CD4-positive, CD25-positive, alpha-beta regulatory T cell (primary cell): ENCODE measurements around the gene SLC22A2. TPM values are rescaled to one million over a fixed set of nuclear protein-coding genes. Genes with fewer than 3 reads are reported as not detected.

Experiments
- ATAC-seq, 2 donors: fragments of 150-1000 bp; cut with Tn5 transposase; one replicate each; pipeline ENCODE4 v1.10.0; 2021; ENCODE audit warnings: low read depth in 2 of 2, moderate number of reproducible peaks in 2 of 2, moderate library complexity in 1 of 2
- DNase-seq, 3 donors: peaks; one replicate each; pipeline versions ENCODE4 v3.0.0 to v3.0.0-alpha.2; 2012 to 2022; ENCODE audit warnings: mixed read lengths in 1 of 3
- H3K27ac ChIP-seq: one replicate; pipeline ENCODE4 v1.7.0; 2013; ENCODE audit warnings: mild to moderate bottlenecking, low read length; ENCODE audit not compliant: insufficient read depth, poor library complexity, severe bottlenecking
- H3K27me3 ChIP-seq: one replicate; pipeline ENCODE4 v1.7.0; 2013; ENCODE audit warnings: low read length; ENCODE audit not compliant: control insufficient read depth, insufficient read depth
- H3K36me3 ChIP-seq: one replicate; pipeline ENCODE4 v1.7.0; 2013; ENCODE audit warnings: mild to moderate bottlenecking, low read length, moderate library complexity; ENCODE audit not compliant: control insufficient read depth, insufficient read depth
- H3K4me1 ChIP-seq: 2 replicates; pipeline ENCODE4 v1.7.0; 2013; ENCODE audit warnings: mild to moderate bottlenecking, low read length; ENCODE audit not compliant: insufficient read depth, control insufficient read depth, poor library complexity, severe bottlenecking
- H3K4me3 ChIP-seq: one replicate; pipeline ENCODE4 v1.7.0; 2013; ENCODE audit warnings: low read depth, mild to moderate bottlenecking, low read length, moderate library complexity
- H3K9me3 ChIP-seq, 2 experiments: 1 replicate in 1 of 2; 2 replicates in 1 of 2; pipeline ENCODE4 v1.7.0; 2013; ENCODE audit warnings: low read length in 2 of 2, mild to moderate bottlenecking in 1 of 2, moderate library complexity in 1 of 2; ENCODE audit not compliant: control insufficient read depth in 2 of 2
- H3K27ac Mint-ChIP-seq, 3 donors: one replicate each; pipeline ENCODE4 v1.8.0; 2020 to 2022; ENCODE audit warnings: mild to moderate bottlenecking in 3 of 3, mixed read lengths in 3 of 3, moderate library complexity in 2 of 3
- H3K27me3 Mint-ChIP-seq: one replicate; pipeline ENCODE4 v1.8.0; 2022; ENCODE audit warnings: mild to moderate bottlenecking, mixed read lengths
- H3K36me3 Mint-ChIP-seq: one replicate; pipeline ENCODE4 v1.8.0; 2020; ENCODE audit warnings: mixed read lengths
- H3K4me1 Mint-ChIP-seq, 4 donors: one replicate each; pipeline ENCODE4 v1.8.0; 2020 to 2022; ENCODE audit warnings: mixed read lengths in 4 of 4, mild to moderate bottlenecking in 1 of 4
- H3K4me3 Mint-ChIP-seq, 4 donors: one replicate each; pipeline ENCODE4 v1.8.0; 2020 to 2022; ENCODE audit warnings: mild to moderate bottlenecking in 4 of 4, mixed read lengths in 4 of 4, moderate library complexity in 3 of 4
- H3K9me3 Mint-ChIP-seq, 7 donors: one replicate each; pipeline ENCODE4 v1.8.0; 2020 to 2022; ENCODE audit warnings: mixed read lengths in 7 of 7, mild to moderate bottlenecking in 3 of 7, moderate library complexity in 2 of 7
- polyA plus RNA-seq, 4 donors: library from polyadenylated mRNA; unstranded; fragments of 300-500 nt; fragmentation: Illumina TruSeq; gene quantifications; one replicate each; pipeline ENCODE4 v1.2.3, GENCODE V29; 2021
- total RNA-seq: library from RNA; stranded (reverse); gene quantifications from one replicate; pipeline ENCODE4 v1.2.3, GENCODE V29; 2022

The SLC22A2 gene
- total and polyA plus RNA-seq, 5 donors from 2014 or later: not detected

GRCh38 chr6:160272707-160273106, 14.1 kb upstream of the SLC22A2 start:
- no peak for DNase-seq
- peaks cover 17% of the 10 kb centered on the region for H3K27me3 Mint-ChIP-seq
- no peak overlapping the region for H3K4me3 Mint-ChIP-seq
- Histone ChIP-seq H3K27me3 (no peaks in the 10 kb centered on the region), H3K4me3 (no peak overlapping the region), H3K36me3 (no peaks in the 10 kb centered on the region), H3K9me3 (no peaks in the 10 kb centered on the region), H3K4me1 (no peaks in the 10 kb centered on the region), H3K27ac (no peak overlapping the region)
- peaks cover 0 to 2% (median 0%) of the 10 kb centered on the region in 7 donors for H3K9me3 Mint-ChIP-seq
- H3K36me3 Mint-ChIP-seq: no peaks in the 10 kb centered on the region
- no peak for ATAC-seq
- H3K4me1 Mint-ChIP-seq: no peaks in the 10 kb centered on the region
- no peak overlapping the region for H3K27ac Mint-ChIP-seq

DNA sequence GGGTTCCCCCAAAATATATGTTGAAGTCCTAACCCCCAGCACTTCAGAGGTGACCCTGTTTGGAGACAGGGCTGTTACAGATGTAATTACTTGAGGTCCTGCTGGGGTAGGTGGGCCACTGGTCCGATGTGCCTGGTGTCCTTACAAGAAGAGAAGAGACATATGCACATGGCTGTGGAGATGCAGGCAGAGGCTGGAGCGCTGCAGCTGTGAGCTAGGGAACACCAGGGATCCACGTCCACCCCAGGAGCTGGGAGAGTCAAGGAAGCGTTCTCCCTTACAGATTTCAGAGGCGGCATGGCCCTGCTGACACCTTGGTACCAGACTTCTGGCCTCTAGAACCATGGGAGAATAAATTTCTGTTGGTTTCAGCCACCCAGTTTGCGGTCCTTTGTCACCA, 11.7 kb upstream of the SLC22A2 start:
- Histone ChIP-seq H3K27ac (no peak overlapping the region), H3K36me3 (no peaks in the 10 kb centered on the region), H3K4me3 (no peak overlapping the region), H3K9me3 (no peaks in the 10 kb centered on the region), H3K4me1 (no peaks in the 10 kb centered on the region), H3K27me3 (no peaks in the 10 kb centered on the region)
- DNase-seq: no peak
- peaks cover 0 to 2% (median 0%) of the 10 kb centered on the region in 7 donors for H3K9me3 Mint-ChIP-seq
- no peak overlapping the region for H3K27ac Mint-ChIP-seq
- H3K36me3 Mint-ChIP-seq: no peaks in the 10 kb centered on the region
- H3K4me3 Mint-ChIP-seq: no peak overlapping the region
- H3K4me1 Mint-ChIP-seq: peaks cover 0 to 9% (median 4%) of the 10 kb centered on the region in 4 donors
- no peak for ATAC-seq
- H3K27me3 Mint-ChIP-seq: peaks cover 15% of the 10 kb centered on the region

DNA sequence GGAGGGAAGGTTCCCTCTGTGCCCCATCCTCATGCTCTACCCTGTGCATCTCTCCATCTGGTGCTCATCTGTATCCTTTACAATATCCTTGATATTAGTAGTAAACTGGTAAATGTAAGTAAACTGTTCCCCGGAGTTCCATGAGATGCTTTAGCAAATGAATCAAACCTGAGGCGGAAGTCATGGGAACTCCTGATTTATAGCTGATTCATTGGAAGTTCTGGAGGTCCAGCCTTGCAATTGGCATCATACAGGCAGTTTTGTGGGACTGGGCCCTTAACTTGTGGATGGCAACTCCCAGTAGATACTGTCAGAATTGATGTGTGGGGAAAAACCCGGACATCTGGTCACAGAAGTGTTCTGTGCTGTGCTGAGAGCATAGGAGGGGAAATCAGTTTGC, 11.2 kb upstream of the SLC22A2 start:
- peaks cover 15% of the 10 kb centered on the region for H3K27me3 Mint-ChIP-seq
- no peak overlapping the region for H3K27ac Mint-ChIP-seq
- H3K27ac ChIP-seq: no peak overlapping the region
- no peaks in the 10 kb centered on the region for H3K27me3 ChIP-seq
- no peaks in the 10 kb centered on the region for H3K36me3 ChIP-seq
- no peak overlapping the region for H3K4me3 ChIP-seq
- no peak for DNase-seq
- H3K4me1 Mint-ChIP-seq: peaks cover 0 to 9% (median 4%) of the 10 kb centered on the region in 4 donors
- H3K36me3 Mint-ChIP-seq: no peaks in the 10 kb centered on the region
- H3K9me3 Mint-ChIP-seq: peaks cover 0 to 2% (median 0%) of the 10 kb centered on the region in 7 donors
- no peaks in the 10 kb centered on the region for H3K4me1 ChIP-seq
- H3K9me3 ChIP-seq: no peaks in the 10 kb centered on the region
- H3K4me3 Mint-ChIP-seq: no peak overlapping the region
- no peak for ATAC-seq

DNA sequence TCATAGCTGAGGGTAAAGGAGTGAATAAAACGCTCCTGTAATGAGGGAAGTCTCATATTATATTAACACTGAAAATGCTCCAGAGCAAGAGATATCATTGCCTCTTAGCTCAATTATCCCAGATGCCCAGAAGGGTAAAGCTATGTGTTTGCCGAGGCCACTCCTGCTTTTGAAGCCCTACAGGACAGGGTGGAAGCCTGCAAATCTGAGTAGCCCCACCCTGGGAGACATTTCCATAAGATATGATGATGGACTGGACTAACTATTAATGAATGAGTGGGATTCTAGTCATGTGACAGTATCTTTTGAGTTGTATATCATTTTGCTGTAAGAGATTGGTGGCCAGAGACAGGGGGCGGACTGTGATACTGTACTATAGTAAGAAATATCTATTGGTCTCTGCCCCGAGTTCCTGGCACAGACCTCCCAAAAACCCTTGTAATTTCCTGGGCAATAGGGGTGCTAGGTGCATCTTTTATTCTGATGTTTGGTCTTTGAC, 10.5 kb upstream of the SLC22A2 start:
- H3K4me1 ChIP-seq: no peaks in the 10 kb centered on the region
- no peak overlapping the region for H3K4me3 Mint-ChIP-seq
- ATAC-seq: no peak
- H3K27me3 Mint-ChIP-seq: peaks cover 15% of the 10 kb centered on the region
- H3K36me3 ChIP-seq: no peaks in the 10 kb centered on the region
- H3K27ac Mint-ChIP-seq: no peak overlapping the region
- peaks cover 0 to 9% (median 4%) of the 10 kb centered on the region in 4 donors for H3K4me1 Mint-ChIP-seq
- DNase-seq: no peak
- no peaks in the 10 kb centered on the region for H3K36me3 Mint-ChIP-seq
- H3K27ac ChIP-seq: no peak overlapping the region
- no peak overlapping the region for H3K4me3 ChIP-seq
- no peaks in the 10 kb centered on the region for H3K27me3 ChIP-seq
- no peaks in the 10 kb centered on the region for H3K9me3 ChIP-seq
- H3K9me3 Mint-ChIP-seq: peaks cover 0 to 2% (median 0%) of the 10 kb centered on the region in 7 donors

DNA sequence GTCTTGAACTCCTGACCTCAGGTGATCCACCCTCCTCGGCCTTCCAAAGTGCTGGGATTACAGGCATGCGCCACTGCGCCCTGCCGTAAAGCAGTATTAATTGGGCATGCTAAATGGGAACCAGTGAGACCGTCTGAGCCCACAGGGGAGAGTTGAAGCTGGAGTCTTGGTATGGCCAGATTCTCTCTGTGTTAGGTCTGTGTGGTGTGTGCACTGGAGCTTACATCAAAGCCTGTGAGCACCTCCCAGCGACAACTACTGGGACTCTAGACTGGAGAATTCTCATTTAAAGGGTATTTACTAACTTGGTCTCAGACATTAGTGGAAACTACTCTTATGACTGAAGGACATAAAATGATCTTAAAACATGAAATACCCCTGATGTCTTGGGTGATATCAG, 8.5 kb upstream of the SLC22A2 start:
- Histone ChIP-seq H3K4me1 (no peaks in the 10 kb centered on the region), H3K4me3 (no peak overlapping the region), H3K27me3 (no peaks in the 10 kb centered on the region), H3K36me3 (no peaks in the 10 kb centered on the region), H3K27ac (no peak overlapping the region), H3K9me3 (no peaks in the 10 kb centered on the region)
- no peaks in the 10 kb centered on the region for H3K9me3 Mint-ChIP-seq
- H3K36me3 Mint-ChIP-seq: no peaks in the 10 kb centered on the region
- no peak overlapping the region for H3K4me3 Mint-ChIP-seq
- no peak for ATAC-seq
- no peak overlapping the region for H3K27ac Mint-ChIP-seq
- peaks cover 9% of the 10 kb centered on the region for H3K27me3 Mint-ChIP-seq
- no peak for DNase-seq
- peaks cover 0 to 9% (median 4%) of the 10 kb centered on the region in 4 donors for H3K4me1 Mint-ChIP-seq

DNA sequence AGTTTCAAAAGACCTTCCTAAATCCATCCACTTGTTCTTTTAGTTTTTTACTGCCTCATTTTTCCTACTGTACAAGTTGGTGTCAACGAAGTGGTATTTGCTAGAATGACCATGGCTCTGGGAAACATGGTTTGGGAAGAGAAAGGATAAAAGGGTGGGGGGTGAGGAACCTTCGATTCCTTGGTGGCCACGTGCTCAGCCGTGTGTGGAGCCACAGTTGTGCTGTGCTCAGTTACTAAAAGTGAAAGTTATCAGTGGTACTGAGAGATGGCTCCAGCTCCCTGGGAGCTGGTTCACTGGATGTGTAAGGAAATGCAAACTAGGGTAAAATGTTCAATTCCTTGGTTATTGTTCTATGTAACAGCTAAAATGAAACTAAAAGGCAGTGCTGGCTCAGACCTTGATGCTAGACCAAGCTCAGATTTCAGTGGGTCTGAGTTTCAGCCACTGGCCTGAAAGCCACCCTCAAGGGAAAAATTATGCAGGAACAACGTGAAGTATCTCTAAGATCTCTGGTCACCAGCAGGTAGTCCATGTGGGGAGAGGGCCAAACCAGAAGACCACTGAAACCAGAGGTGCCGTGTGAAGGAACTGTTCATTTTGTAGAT, 7.4 kb upstream of the SLC22A2 start:
- peak overlapping the region; percentile 6 for H3K4me3 ChIP-seq
- peak overlapping the region in 1 of 4 donors; percentile 4 for H3K4me3 Mint-ChIP-seq
- H3K36me3 Mint-ChIP-seq: no peaks in the 10 kb centered on the region

GRCh38 chr6:160264061-160264612, 5.5 kb upstream of the SLC22A2 start:
- H3K9me3 ChIP-seq: no peaks in the 10 kb centered on the region
- no peaks in the 10 kb centered on the region for H3K9me3 Mint-ChIP-seq

More for the DNA sequence above, 7.4 kb upstream of the SLC22A2 start:
- Histone ChIP-seq H3K9me3 (no peaks in the 10 kb centered on the region), H3K27me3 (no peaks in the 10 kb centered on the region), H3K4me1 (no peaks in the 10 kb centered on the region), H3K36me3 (no peaks in the 10 kb centered on the region), H3K27ac (no peak overlapping the region)
- Mint-ChIP-seq H3K27ac (peak overlapping the region in 2 of 3 donors; percentile 9 to 22), H3K9me3 (no peaks in the 10 kb centered on the region), H3K4me1 (peaks cover 0 to 9% (median 4%) of the 10 kb centered on the region in 4 donors), H3K27me3 (peaks cover 5% of the 10 kb centered on the region)
- no peak for ATAC-seq
- DNase-seq: no peak

More at GRCh38 chr6:160264061-160264612, 5.5 kb upstream of the SLC22A2 start:
- DNase-seq (no peak), ATAC-seq (no peak)
- Histone ChIP-seq H3K27me3 (no peaks in the 10 kb centered on the region), H3K36me3 (no peaks in the 10 kb centered on the region), H3K4me3 (no peak overlapping the region), H3K27ac (no peak overlapping the region), H3K4me1 (no peaks in the 10 kb centered on the region)
- H3K27me3 Mint-ChIP-seq: peaks cover 5% of the 10 kb centered on the region
- no peak overlapping the region for H3K4me3 Mint-ChIP-seq
- peaks cover 0 to 9% (median 4%) of the 10 kb centered on the region in 4 donors for H3K4me1 Mint-ChIP-seq
- H3K27ac Mint-ChIP-seq: no peak overlapping the region
- H3K36me3 Mint-ChIP-seq: no peaks in the 10 kb centered on the region
